HCT116 (cell line): ENCODE data around the gene GAD2. TPM values are rescaled to one million over a fixed set of nuclear protein-coding genes. Genes with fewer than 3 reads are reported as not detected.

ENCODE experiments used
- ATAC-seq: fragments of 200-7000 bp; cut with Tn5 transposase; 2 replicates; pipeline ENCODE4 v1.9.1; 2020; ENCODE audit warnings: mild to moderate bottlenecking, moderate library complexity
- BruUV-seq: library from RNA; stranded (reverse); fragments of 400-500 nt; replicated peaks from 2 replicates; lab custom pipeline; 2021; lab: Mats Ljungman, UMichigan
- CTCF ChIA-PET: fragments of 300-600 bp; sonication (Branson Sonifier 250); formaldehyde crosslinking; loops from one replicate; lab custom pipeline; 2021; ENCODE audit warnings: antibody characterized with exemption; lab: Charles Lee
- POLR2A ChIA-PET: fragments of 300-600, 350-600 bp; sonication (Branson Sonifier 250); formaldehyde crosslinking; loops from one replicate; lab custom pipeline; 2021; ENCODE audit warnings: antibody characterized with exemption; lab: Charles Lee
- RAD21 ChIA-PET, 2 experiments: fragments of 300-600 bp; sonication (Branson Sonifier 250); formaldehyde crosslinking; loops; one replicate each; lab custom pipeline; 2023; ENCODE audit warnings: low total read pairs in 2 of 2; ENCODE audit not compliant: uncharacterized antibody in 2 of 2, unreplicated experiment in 2 of 2, low non-redundant PET in 1 of 2; lab: Charles Lee
- DNase-seq: peaks from one replicate; pipeline ENCODE4 v3.0.0-alpha.2; 2010; ENCODE audit warnings: low read depth, low spot score
- H2AFZ ChIP-seq: fragments of 200-600 bp; shearing (Covaris generic), sonication (generic); 2 replicates; pipeline ENCODE4 v1.6.1; 2017; ENCODE audit warnings: low read depth, mixed run types, mixed read lengths, antibody characterized with exemption, low read length; ENCODE audit not compliant: poor library complexity, severe bottlenecking
- H3K27ac ChIP-seq: 2 replicates; pipeline ENCODE4 v1.5.1; 2012; ENCODE audit warnings: low read depth, low read length
- H3K27me3 ChIP-seq: fragments of 200-600 bp; sonication (generic); 2 replicates; pipeline ENCODE4 v1.6.1; 2016; ENCODE audit warnings: mixed run types, low read length, mixed read lengths; ENCODE audit not compliant: insufficient read depth
- H3K36me3 ChIP-seq, 2 experiments: fragments of 200-500 bp in 1 of 2; fragments of 200-600 bp in 1 of 2; sonication (Bioruptor generic) in 1 of 2; sonication (generic) in 1 of 2; 2 replicates each; pipeline versions ENCODE4 v1.5.1 to v1.6.1; 2014 to 2016; ENCODE audit warnings: low read length in 2 of 2, inconsistent platforms in 1 of 2, mixed read lengths in 1 of 2, mixed run types in 1 of 2; ENCODE audit not compliant: insufficient read depth in 2 of 2, control insufficient read depth in 1 of 2
- H3K4me1 ChIP-seq, 2 experiments: fragments of 200-600 bp in 1 of 2; sonication (generic) in 1 of 2; 2 replicates each; pipeline versions ENCODE4 v1.5.1 to v1.6.1; 2012 to 2017; ENCODE audit warnings: low read length in 2 of 2, inconsistent platforms in 1 of 2, mild to moderate bottlenecking in 1 of 2, mixed read lengths in 1 of 2, mixed run types in 1 of 2, moderate library complexity in 1 of 2; ENCODE audit not compliant: insufficient read depth in 2 of 2, control insufficient read depth in 1 of 2
- H3K4me2 ChIP-seq: fragments of 200-600 bp; sonication (generic); 2 replicates; pipeline ENCODE4 v1.6.1; 2017; ENCODE audit warnings: mixed run types, low read length, mixed read lengths
- H3K4me3 ChIP-seq, 2 experiments: fragments of 200-600 bp in 1 of 2; sonication (generic) in 1 of 2; replicated peaks in 1 of 2; 2 replicates each; pipeline ENCODE4 v1.5.1; 2011 to 2016; ENCODE audit warnings: low read length in 2 of 2, control low read depth in 1 of 2, low read depth in 1 of 2, mild to moderate bottlenecking in 1 of 2, mixed read lengths in 1 of 2, mixed run types in 1 of 2
- H3K79me2 ChIP-seq: fragments of 200-600 bp; sonication (generic); 2 replicates; pipeline ENCODE4 v1.6.1; 2017; ENCODE audit warnings: mild to moderate bottlenecking, mixed run types, low read length, moderate library complexity, mixed read lengths; ENCODE audit not compliant: insufficient read depth
- H3K9ac ChIP-seq: fragments of 200-600 bp; sonication (generic); 2 replicates; pipeline ENCODE4 v1.6.1; 2016; ENCODE audit warnings: low read length, mixed read lengths
- H3K9me2 ChIP-seq: fragments of 200-600 bp; sonication (generic), shearing (Covaris generic); 2 replicates; pipeline ENCODE4 v1.6.1; 2017; ENCODE audit warnings: mixed run types, mild to moderate bottlenecking, moderate library complexity; ENCODE audit not compliant: insufficient read depth
- H3K9me3 ChIP-seq, 2 experiments: fragments of 200-500 bp in 1 of 2; fragments of 200-600 bp in 1 of 2; sonication (Bioruptor generic) in 1 of 2; sonication (generic) in 1 of 2; 2 replicates each; pipeline ENCODE4 v1.6.1; 2014 to 2017; ENCODE audit warnings: low read length in 2 of 2, mixed read lengths in 2 of 2, inconsistent platforms in 1 of 2, low read depth in 1 of 2, mild to moderate bottlenecking in 1 of 2, mixed run types in 1 of 2, moderate library complexity in 1 of 2; ENCODE audit not compliant: control insufficient read depth in 1 of 2, insufficient read depth in 1 of 2
- H4K20me1 ChIP-seq: fragments of 200-600 bp; sonication (generic), shearing (Covaris generic); 2 replicates; pipeline ENCODE4 v1.6.1; 2017; ENCODE audit warnings: mixed run types, mild to moderate bottlenecking, moderate library complexity; ENCODE audit not compliant: insufficient read depth
- ATF3 ChIP-seq: IDR thresholded peaks from 2 replicates; pipeline ENCODE4 v1.6.1; 2012
- CBX3 ChIP-seq: IDR thresholded peaks from 2 replicates; pipeline ENCODE4 v1.6.1; 2012; ENCODE audit warnings: low read depth
- ELF1 ChIP-seq: IDR thresholded peaks from 2 replicates; pipeline ENCODE4 v1.6.1; 2012; ENCODE audit warnings: low read depth, borderline replicate concordance
- MAX ChIP-seq: IDR thresholded peaks from 2 replicates; pipeline ENCODE4 v1.6.1; 2012
- SRF ChIP-seq: IDR thresholded peaks from 2 replicates; pipeline ENCODE4 v1.6.1; 2012; ENCODE audit warnings: low read depth
- TCF7L2 ChIP-seq: IDR thresholded peaks from 2 replicates; pipeline ENCODE4 v1.7.0; 2011; ENCODE audit warnings: borderline replicate concordance, inconsistent platforms; ENCODE audit not compliant: insufficient read depth, insufficient read length; ENCODE audit errors: extremely low read depth
- intact Hi-C: fragments of 100-400 bp; cut with micrococcal nuclease; formaldehyde crosslinking; loops from 2 replicates; pipeline ENCODE4 v1.10.0; 2022
- total RNA-seq: library from RNA; stranded (reverse); gene quantifications from one replicate; pipeline ENCODE4 v1.2.1, GENCODE V29; 2021; ENCODE audit not compliant: unreplicated experiment

GAD2 gene
- total RNA-seq, 1 experiment from 2014 or later: not detected

- Histone ChIP-seq H3K9ac (no peak overlapping the region), H3K27ac (no peak overlapping the region), H4K20me1 (no peaks in the 10 kb centered on the region), H3K27me3 (peaks cover 9% of the 10 kb centered on the region), H3K79me2 (no peaks in the 10 kb centered on the region), H2AFZ (no peak overlapping the region), H3K4me3 (no peak overlapping the region), H3K36me3 (no peaks in the 10 kb centered on the region), H3K9me3 (no peaks in the 10 kb centered on the region), H3K4me1 (no peaks in the 10 kb centered on the region), H3K9me2 (no peaks in the 10 kb centered on the region), H3K4me2 (no peak overlapping the region)
- no peak for DNase-seq
- ChIA-PET CTCF (no interaction called here), RAD21 (no interaction called here), POLR2A (no interaction called here)
- BruUV-seq: no TSS peak
- ATAC-seq: no peak
- TF ChIP-seq ATF3: no peak
- no peak for TF ChIP-seq SRF
- no peak for TF ChIP-seq CBX3
- no peak for TF ChIP-seq ELF1
- no peak for TF ChIP-seq MAX
- intact Hi-C loops: no loop called here
Observed at GRCh38 chr10:26214004-26214403, 2.6 kb upstream of the GAD2 start.

- Histone ChIP-seq H3K9me2 (no peaks in the 10 kb centered on the region), H3K4me1 (no peaks in the 10 kb centered on the region), H3K27ac (no peak overlapping the region), H3K9ac (no peak overlapping the region), H3K9me3 (no peaks in the 10 kb centered on the region), H3K36me3 (no peaks in the 10 kb centered on the region), H4K20me1 (no peaks in the 10 kb centered on the region), H3K4me2 (no peak overlapping the region), H2AFZ (no peak overlapping the region), H3K4me3 (no peak overlapping the region), H3K27me3 (peaks cover 9% of the 10 kb centered on the region; the same call in 1 of the 2 replicates), H3K79me2 (no peaks in the 10 kb centered on the region)
- DNase-seq (no peak), ATAC-seq (no peak)
- no TSS peak for BruUV-seq
- intact Hi-C loops: no loop called here
- TF ChIP-seq TCF7L2: no peak
- POLR2A ChIA-PET: no interaction called here
- CTCF ChIA-PET: no interaction called here
- RAD21 ChIA-PET: no interaction called here
Observed at GRCh38 chr10:26214551-26215395, 1.8 kb upstream of the GAD2 start.
